Activated T-helper 2 cell treated with anti-CD3 and anti-CD28 coated beads, Interferon-gamma antibody, Interleukin-2, Interleukin-4, amounts not matched to agents 10 μg/mL and 5 μg/mL and 100 μg/mL, durations not matched to agents 14 hours and 24 hours and 36 hours (primary cell): ENCODE data around the gene HES1. TPM values are rescaled to one million over a fixed set of nuclear protein-coding genes. Genes with fewer than 3 reads are reported as not detected.

Source experiments
- DNase-seq: peaks from one replicate; pipeline ENCODE4 v3.0.0; 2021; ENCODE audit warnings: low spot score
- H3K27ac Mint-ChIP-seq: one replicate; pipeline ENCODE4 v1.8.0; 2021; ENCODE audit warnings: mixed read lengths
- H3K27me3 Mint-ChIP-seq: one replicate; pipeline ENCODE4 v1.8.0; 2021; ENCODE audit warnings: low read depth, mixed read lengths
- H3K36me3 Mint-ChIP-seq: one replicate; pipeline ENCODE4 v1.8.0; 2021; ENCODE audit warnings: low read depth, mixed read lengths
- H3K4me1 Mint-ChIP-seq: one replicate; pipeline ENCODE4 v1.8.0; 2021; ENCODE audit warnings: low read depth, mixed read lengths
- H3K4me3 Mint-ChIP-seq: one replicate; pipeline ENCODE4 v1.8.0; 2021; ENCODE audit warnings: low read depth, mild to moderate bottlenecking, moderate library complexity, mixed read lengths
- H3K9me3 Mint-ChIP-seq: one replicate; pipeline ENCODE4 v1.8.0; 2021; ENCODE audit warnings: mixed read lengths
- intact Hi-C: fragments of 100-400 bp; cut with micrococcal nuclease; formaldehyde crosslinking; loops from one replicate; pipeline ENCODE4 v1.15.1; 2023
- total RNA-seq: library from RNA; stranded (reverse); gene quantifications from 2 replicates; pipeline ENCODE4 v1.2.3, GENCODE V29; 2022

The HES1 gene
- total RNA-seq, 1 donor from 2014 or later: 0.37 TPM

DNA sequence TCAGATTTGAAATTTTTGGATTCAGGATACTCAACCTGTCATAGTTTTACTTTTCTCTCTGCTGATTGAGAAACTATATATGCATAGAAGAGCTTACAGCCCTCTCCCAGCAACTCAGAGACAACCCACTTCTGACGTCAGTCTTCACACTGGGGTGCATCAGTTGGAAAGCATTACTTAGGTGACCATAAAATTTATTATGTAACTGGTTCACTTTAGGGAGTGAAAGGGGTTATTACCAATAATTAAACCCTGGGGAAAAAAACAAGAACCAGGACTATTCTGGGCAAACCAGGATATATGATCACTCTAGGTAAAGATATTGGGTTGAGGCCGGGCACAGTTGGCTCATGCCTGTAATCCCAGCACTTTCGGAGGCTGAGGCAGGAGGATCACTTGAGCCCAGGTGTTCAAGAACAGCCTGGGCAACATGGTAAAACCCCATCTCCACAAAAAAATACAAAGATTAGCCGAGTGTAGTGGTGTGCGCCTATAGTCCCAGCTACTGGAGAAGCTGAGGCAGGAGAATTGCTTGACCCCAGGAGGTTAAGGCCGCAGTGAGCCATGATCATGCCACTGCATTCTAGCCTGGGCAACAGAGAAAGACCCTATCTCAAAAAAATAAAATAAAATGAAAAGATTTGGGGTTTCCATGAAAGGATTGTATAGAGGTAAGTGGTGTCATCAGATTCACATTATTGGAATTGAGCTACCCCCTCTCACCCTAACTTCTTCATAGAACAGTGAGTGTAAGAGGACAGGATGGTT, 27.1 kb downstream of the HES1 start:
- H3K4me1 Mint-ChIP-seq: peaks cover 2% of the 10 kb centered on the region
- no peak overlapping the region for H3K4me3 Mint-ChIP-seq
- H3K36me3 Mint-ChIP-seq: no peaks in the 10 kb centered on the region
- H3K27ac Mint-ChIP-seq: no peak overlapping the region
- intact Hi-C loops: no loop called here
- no peak for DNase-seq
- no peaks in the 10 kb centered on the region for H3K9me3 Mint-ChIP-seq
- H3K27me3 Mint-ChIP-seq: peaks cover 62% of the 10 kb centered on the region

DNA sequence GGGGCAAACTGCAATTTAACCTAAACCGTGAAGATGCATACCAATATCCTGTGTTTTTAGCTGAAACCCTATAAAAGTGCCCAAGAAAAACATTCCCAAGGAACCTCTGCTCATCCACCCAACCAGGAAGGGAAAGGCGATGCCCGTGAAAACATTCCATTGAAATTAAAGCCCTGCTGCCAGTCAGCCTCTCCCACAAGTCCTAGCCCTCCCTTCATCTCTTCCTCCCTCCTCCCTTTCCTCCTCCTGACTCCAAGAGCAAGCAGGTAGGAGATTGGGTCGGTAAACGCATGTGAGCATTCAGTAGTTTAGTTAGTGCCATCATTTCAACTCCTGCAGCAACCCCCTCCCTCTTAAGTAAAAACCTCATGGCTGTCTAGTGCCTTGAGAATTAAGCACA, 27.7 kb downstream of the HES1 start:
- no peaks in the 10 kb centered on the region for H3K9me3 Mint-ChIP-seq
- peaks cover 57% of the 10 kb centered on the region for H3K27me3 Mint-ChIP-seq
- peaks cover 2% of the 10 kb centered on the region for H3K4me1 Mint-ChIP-seq
- H3K27ac Mint-ChIP-seq: no peak overlapping the region
- H3K4me3 Mint-ChIP-seq: no peak overlapping the region
- no peaks in the 10 kb centered on the region for H3K36me3 Mint-ChIP-seq
- intact Hi-C loops: no loop called here
- no peak for DNase-seq

DNA sequence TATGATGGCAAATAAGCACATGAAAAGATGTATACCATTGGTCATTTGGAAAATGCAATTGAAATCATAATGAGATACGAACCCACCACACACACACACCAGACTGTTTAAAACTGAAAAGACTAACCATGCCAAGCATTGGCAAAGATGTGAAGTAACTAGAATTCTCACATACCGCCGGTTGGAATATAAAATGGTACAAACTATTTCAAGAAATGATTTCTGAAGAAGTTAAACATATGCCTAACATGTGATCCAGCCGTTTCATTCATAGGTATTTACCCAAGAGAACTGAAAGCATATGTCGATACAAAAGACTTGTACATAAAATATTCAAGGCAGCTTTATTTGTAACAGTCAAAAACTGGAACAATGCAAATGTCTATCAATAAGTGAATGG, 28.9 kb downstream of the HES1 start:
- Mint-ChIP-seq H3K27ac (no peak overlapping the region), H3K4me3 (no peak overlapping the region), H3K9me3 (no peaks in the 10 kb centered on the region), H3K27me3 (peaks cover 66% of the 10 kb centered on the region), H3K36me3 (no peaks in the 10 kb centered on the region), H3K4me1 (peaks cover 2% of the 10 kb centered on the region)
- intact Hi-C loops: no loop called here
- DNase-seq: no peak

DNA sequence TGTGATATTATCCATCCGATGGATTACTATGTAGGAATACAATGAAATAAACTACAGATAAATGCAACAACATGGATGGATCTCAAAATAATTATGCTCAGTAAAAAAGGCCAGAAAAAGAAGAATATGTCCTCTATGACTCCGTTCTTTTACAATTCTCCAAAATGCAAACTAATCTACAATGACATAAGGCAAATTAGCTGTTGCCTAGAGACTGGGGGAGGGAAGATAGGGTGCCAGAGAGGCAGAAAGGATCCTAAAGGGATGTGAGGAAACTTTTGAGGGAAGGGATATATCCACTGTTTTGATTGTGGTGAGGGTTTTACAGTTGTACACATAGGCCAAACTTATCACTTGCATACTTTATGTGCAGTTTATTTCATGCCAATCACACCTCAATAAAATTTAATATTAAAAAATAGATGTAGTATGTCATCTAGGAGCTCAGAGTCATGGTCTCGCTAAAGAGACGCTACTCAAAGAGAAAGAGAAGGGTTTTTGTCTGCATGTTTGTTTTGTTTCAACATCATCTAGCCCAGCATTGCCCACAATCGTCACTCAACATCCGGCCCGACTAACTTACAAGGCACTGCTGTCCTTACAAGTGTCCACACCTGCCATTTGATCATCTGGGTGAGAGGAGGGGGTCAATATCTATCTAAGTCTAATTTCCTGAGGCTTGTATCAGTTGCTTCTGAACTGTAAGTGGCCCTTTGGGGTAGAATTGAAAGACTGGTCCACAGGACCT, 29.5 kb downstream of the HES1 start:
- Mint-ChIP-seq H3K36me3 (no peaks in the 10 kb centered on the region), H3K4me1 (peaks cover 2% of the 10 kb centered on the region), H3K27ac (no peak overlapping the region), H3K27me3 (peaks cover 66% of the 10 kb centered on the region), H3K4me3 (no peak overlapping the region), H3K9me3 (no peaks in the 10 kb centered on the region)
- DNase-seq: no peak
- intact Hi-C loops: no loop called here

DNA sequence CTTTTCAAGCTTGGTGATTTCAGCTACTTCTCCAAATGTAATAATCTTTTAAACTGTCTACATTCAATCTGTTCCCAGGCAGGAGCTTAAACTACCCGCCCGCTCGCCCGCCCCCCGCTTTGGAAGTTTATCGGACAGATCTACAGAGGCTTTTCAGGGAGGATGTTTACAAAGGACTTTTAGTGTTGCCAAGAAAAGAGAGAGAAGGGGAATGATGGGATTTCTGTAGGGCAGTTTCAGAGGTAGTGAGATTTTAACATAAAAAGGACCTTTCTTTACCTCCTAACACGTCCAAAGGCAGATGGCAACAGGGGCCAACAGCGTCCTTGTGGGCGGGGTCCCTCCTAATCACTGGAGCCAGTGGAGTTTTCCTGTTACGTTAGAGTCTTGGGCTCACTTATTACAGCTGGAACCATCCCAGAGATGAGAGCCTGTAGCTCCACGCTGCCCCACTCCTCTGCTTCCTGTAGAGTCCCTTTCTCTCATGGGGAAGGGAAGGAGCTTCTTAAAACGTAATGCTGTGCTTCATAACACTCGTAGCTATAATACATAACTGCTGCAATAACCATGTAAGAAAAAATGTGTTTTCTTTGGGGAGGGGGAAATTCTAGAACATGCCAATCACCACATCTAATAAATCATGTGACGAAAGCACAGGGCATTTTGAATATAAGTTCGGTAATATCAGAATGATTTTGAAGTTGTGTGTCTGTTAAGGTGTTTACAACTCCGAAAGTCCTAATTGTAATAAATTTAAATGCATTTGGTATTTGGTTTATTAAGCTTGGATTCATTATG, 30.9 kb downstream of the HES1 start:
- no peaks in the 10 kb centered on the region for H3K9me3 Mint-ChIP-seq
- H3K27ac Mint-ChIP-seq: no peak overlapping the region
- peaks cover 2% of the 10 kb centered on the region for H3K4me1 Mint-ChIP-seq
- no peak overlapping the region for H3K4me3 Mint-ChIP-seq
- DNase-seq: no peak
- peaks cover 57% of the 10 kb centered on the region for H3K27me3 Mint-ChIP-seq
- intact Hi-C loops: no loop called here
- H3K36me3 Mint-ChIP-seq: no peaks in the 10 kb centered on the region

DNA sequence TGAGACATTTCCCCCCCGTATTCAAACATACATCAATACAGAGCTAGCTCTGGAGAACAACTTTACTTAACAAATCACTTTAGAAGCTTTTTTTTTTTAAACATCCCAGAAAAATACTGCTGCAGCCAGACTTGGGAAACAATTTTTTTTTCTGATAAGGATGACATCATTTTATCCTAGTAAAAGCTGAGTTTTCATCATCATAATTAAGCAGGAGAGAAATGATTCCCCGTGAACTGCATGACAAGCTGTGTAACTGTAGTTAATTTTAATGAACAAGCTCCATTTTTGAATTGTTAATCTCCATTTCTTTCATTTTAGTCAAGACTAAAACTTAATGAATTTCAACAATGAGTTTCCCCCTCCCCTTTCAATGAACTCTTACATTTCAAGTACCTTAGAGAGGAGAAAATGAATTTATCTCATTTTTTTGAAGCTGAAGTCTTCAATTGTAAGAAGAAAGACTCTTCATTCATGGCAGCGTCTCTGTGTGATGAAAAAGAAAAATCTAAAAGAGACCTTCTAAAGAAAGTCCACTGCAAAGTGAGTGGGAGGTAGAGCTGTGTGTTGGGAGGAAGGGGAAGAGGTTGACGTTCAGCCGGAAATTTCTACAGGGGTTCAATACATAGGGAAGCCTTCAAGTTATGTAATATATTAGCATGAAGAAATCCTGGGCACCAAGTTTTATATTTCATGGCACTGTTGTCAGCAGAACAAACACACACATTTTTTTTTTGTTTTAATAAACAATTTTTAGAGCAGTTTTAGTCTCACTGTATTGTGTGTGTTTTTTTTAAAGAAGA, 31.7 kb downstream of the HES1 start:
- DNase-seq: no peak
- H3K4me1 Mint-ChIP-seq: peaks cover 2% of the 10 kb centered on the region
- no peaks in the 10 kb centered on the region for H3K9me3 Mint-ChIP-seq
- no peaks in the 10 kb centered on the region for H3K36me3 Mint-ChIP-seq
- H3K4me3 Mint-ChIP-seq: no peak overlapping the region
- no peak overlapping the region for H3K27ac Mint-ChIP-seq
- intact Hi-C loops: no loop called here
- H3K27me3 Mint-ChIP-seq: peaks cover 58% of the 10 kb centered on the region

DNA sequence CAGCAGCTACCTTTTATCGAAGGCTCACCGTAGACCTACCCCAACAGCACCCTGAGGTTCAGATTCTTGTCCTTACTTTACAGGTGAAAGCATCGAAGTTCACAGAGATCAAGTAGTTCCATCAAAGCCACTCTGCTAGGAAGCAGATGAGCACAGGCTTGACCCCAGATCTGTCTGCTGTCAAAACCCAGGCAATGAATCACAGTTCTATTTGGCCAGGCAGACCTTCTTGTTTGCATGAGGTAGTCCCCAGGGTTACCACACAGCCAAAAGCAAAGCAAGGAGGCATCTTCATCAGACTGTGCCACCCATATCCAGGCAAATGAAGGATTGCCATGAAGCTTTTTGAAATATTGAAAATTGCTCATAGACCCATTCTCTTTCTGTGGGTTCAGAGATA, 33.0 kb downstream of the HES1 start:
- Mint-ChIP-seq H3K9me3 (no peaks in the 10 kb centered on the region), H3K27ac (no peak overlapping the region), H3K36me3 (no peaks in the 10 kb centered on the region), H3K4me1 (peaks cover 2% of the 10 kb centered on the region), H3K4me3 (no peak overlapping the region), H3K27me3 (peaks cover 50% of the 10 kb centered on the region)
- intact Hi-C loops: no loop called here
- DNase-seq: no peak

DNA sequence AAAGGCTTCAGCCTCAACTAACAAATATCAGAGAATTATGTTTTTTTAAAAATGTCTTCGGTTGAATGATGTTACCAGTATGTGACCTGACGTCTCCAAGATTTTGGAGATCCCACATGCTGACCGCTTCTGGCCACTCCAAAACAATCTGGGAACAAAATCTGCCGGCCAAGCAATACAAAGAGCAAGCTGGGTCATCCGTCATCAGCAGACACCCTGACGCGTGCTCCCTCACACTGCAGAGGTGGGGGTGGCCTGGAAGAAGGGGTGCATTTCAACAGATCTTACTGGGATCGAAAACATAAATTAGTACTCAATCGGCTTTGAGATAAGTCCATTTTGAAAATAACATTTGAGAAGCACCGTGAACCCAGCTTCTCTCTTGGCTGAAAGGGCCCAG, 33.6 kb downstream of the HES1 start:
- DNase-seq: no peak
- no peaks in the 10 kb centered on the region for H3K9me3 Mint-ChIP-seq
- no peak overlapping the region for H3K4me3 Mint-ChIP-seq
- H3K36me3 Mint-ChIP-seq: no peaks in the 10 kb centered on the region
- intact Hi-C loops: no loop called here
- peaks cover 2% of the 10 kb centered on the region for H3K4me1 Mint-ChIP-seq
- H3K27ac Mint-ChIP-seq: no peak overlapping the region
- peaks cover 44% of the 10 kb centered on the region for H3K27me3 Mint-ChIP-seq

DNA sequence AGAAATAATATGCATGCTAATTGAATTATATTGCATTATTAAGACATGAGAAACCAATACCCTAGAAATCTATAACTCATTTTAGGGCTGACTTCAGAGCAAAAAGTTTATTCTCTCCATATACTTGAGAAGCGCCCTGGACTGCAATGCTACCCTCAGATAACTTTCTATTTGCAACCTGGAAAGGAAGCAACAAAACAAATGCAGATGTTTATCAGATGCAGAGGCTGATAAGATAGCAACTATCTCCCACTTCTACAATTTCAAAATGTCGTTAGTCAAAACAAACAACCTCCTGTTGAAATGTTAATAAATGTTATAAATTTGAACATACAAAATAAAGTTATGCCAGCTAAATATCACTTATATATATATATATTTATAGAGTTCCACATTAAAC, 34.8 kb downstream of the HES1 start:
- no peak for DNase-seq
- H3K4me1 Mint-ChIP-seq: peaks cover 4% of the 10 kb centered on the region
- no peaks in the 10 kb centered on the region for H3K36me3 Mint-ChIP-seq
- peaks cover 33% of the 10 kb centered on the region for H3K27me3 Mint-ChIP-seq
- no peaks in the 10 kb centered on the region for H3K9me3 Mint-ChIP-seq
- intact Hi-C loops: no loop called here
- no peak overlapping the region for H3K4me3 Mint-ChIP-seq
- no peak overlapping the region for H3K27ac Mint-ChIP-seq

DNA sequence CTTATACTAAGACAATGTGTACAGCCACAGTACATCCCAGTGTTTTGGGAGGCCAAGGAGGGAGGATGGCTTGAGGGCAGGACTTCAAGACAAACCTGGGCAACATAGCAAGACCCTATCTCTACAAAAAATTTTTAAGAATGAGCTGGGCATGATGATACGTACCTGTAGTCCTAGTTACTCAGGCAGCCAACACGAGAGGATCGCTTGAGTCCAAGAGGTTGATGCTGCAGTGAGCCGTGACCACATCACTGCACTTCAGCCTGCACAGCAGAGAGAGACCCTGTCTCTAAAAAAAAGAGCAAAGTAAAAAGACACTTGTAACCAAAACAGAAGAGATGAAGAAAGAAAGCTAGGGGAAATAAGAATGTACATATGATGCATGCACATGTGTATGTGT, 38.5 kb downstream of the HES1 start:
- intact Hi-C loops: no loop called here
- no peak overlapping the region for H3K4me3 Mint-ChIP-seq
- H3K27ac Mint-ChIP-seq: no peak overlapping the region
- no peaks in the 10 kb centered on the region for H3K36me3 Mint-ChIP-seq
- H3K4me1 Mint-ChIP-seq: peaks cover 6% of the 10 kb centered on the region
- DNase-seq: no peak
- H3K9me3 Mint-ChIP-seq: no peaks in the 10 kb centered on the region
- peaks cover 25% of the 10 kb centered on the region for H3K27me3 Mint-ChIP-seq

DNA sequence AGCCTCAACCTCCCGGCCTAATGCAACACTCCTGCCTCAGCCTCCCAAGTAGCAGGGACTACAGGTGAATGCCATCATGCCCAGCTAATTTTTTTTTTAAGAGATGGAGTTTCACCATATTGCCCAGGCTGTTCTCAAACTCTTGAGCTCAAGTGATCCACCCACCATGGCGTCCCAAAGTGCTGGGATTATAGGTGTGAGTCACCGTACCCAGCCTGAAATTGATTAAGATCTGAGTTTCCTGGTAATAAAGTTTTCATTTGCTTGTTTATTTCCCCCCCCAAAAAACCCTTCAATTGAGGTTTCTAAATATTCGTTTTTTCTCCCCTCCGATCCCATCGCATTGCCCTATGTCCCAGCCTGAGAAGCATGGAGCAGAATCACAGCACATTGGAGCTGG, 39.0 kb downstream of the HES1 start:
- peaks cover 22% of the 10 kb centered on the region for H3K27me3 Mint-ChIP-seq
- H3K27ac Mint-ChIP-seq: no peak overlapping the region
- H3K4me3 Mint-ChIP-seq: no peak overlapping the region
- peaks cover 6% of the 10 kb centered on the region for H3K4me1 Mint-ChIP-seq
- H3K9me3 Mint-ChIP-seq: no peaks in the 10 kb centered on the region
- intact Hi-C loops: no loop called here
- no peaks in the 10 kb centered on the region for H3K36me3 Mint-ChIP-seq
- no peak for DNase-seq

DNA sequence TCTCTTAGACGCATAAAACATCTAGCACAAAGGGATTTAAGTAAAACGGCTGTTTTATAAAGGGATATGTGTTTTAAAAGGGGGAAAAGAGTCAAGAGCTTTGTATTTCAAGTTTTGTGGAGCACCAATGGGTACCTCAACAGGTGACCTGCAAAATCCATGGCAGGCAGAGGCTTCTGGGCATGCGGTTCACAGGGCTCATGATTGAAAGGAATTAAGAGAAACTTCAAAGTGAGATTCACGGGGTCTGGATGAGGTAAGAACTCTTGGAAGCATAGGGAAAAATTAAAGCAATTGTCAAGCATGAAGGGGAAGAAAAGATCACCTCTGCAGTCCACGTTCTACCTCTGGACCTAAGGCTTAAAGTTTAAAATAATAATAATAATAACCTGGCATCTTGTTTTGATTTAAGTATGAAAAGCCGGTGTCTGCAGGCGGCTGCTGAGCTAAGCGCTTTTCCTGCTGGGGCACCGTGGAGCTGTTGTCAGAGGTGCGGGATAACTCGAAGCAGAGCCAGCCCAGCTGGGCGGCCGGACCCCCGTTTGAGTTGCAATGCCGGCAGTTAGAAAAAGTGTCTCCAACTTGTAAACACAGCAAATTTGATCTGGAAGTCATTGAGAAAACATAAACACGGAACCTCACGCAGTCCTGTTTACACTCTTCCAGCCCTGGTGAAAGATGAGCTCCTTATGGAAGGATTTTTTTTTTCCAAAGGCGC, 40.5 kb downstream of the HES1 start:
- intact Hi-C loops: no loop called here
- no peak overlapping the region for H3K27ac Mint-ChIP-seq

More for the DNA sequence above, 40.5 kb downstream of the HES1 start:
- H3K4me3 Mint-ChIP-seq: no peak overlapping the region
- H3K27me3 Mint-ChIP-seq: peaks cover 28% of the 10 kb centered on the region
- H3K9me3 Mint-ChIP-seq: no peaks in the 10 kb centered on the region
- no peaks in the 10 kb centered on the region for H3K36me3 Mint-ChIP-seq
- H3K4me1 Mint-ChIP-seq: peaks cover 6% of the 10 kb centered on the region
- no peak for DNase-seq
